Stimulated activated CD8-positive, alpha-beta memory T cell treated with anti-CD3 and anti-CD28 coated beads, Interleukin-4, amount 100 ng/mL, for 4 hours (primary cell): ENCODE results near the gene CCDC24.

Experiments used
- DNase-seq, 2 donors: peaks; one replicate each; pipeline ENCODE4 v3.0.0-alpha.2; 2020; ENCODE audit warnings: low read depth in 2 of 2, low spot score in 1 of 2

CCDC24 gene

GRCh38 chr1:43963006-43963405 lies 28.4 kb upstream of the CCDC24 start:
- no peak for DNase-seq

GRCh38 chr1:43963890-43964289 lies 27.5 kb upstream of the CCDC24 start:
- no peak for DNase-seq

- DNase-seq = no peak
Measured at GRCh38 chr1:43965316-43965715, 26.1 kb upstream of the CCDC24 start.

- no peak for DNase-seq
Measured at GRCh38 chr1:43968348-43968948, 23.0 kb upstream of the CCDC24 start.

- no peak for DNase-seq
Measured at GRCh38 chr1:43969416-43969745, 22.0 kb upstream of the CCDC24 start.

GRCh38 chr1:43969746-43970466 lies 21.5 kb upstream of the CCDC24 start, which contains the start of gene DPH2:
Gene DPH2, plus strand, starts transcription at chr1:43970010. Its CDS starts 166 bp downstream, at chr1:43970176.
- DNase-seq = peak; percentile 91 to 93

GRCh38 chr1:43970502-43970901 lies 20.9 kb upstream of the CCDC24 start:
- DNase-seq = no peak

GRCh38 chr1:43970911-43971310 lies 20.5 kb upstream of the CCDC24 start:
- DNase-seq = no peak

GRCh38 chr1:43971336-43971980 lies 19.9 kb upstream of the CCDC24 start:
- no peak for DNase-seq

GRCh38 chr1:43973981-43974442 lies 17.4 kb upstream of the CCDC24 start:
- DNase-seq = no peak

GRCh38 chr1:43974443-43975248 lies 16.8 kb upstream of the CCDC24 start, which contains the start of gene ATP6V0B:
Gene ATP6V0B, plus strand, starts transcription at chr1:43974960. Its CDS starts 81 bp downstream, at chr1:43975041.
- DNase-seq = peak; percentile 87 to 91

- DNase-seq = no peak
Measured at GRCh38 chr1:43975249-43975961, 16.0 kb upstream of the CCDC24 start.

GRCh38 chr1:43976045-43976444 lies 15.4 kb upstream of the CCDC24 start:
- DNase-seq = no peak

GRCh38 chr1:43976890-43977289 lies 14.5 kb upstream of the CCDC24 start:
- no peak for DNase-seq

- DNase-seq = no peak
Measured at GRCh38 chr1:43977376-43978263, 13.8 kb upstream of the CCDC24 start.

GRCh38 chr1:43978264-43978550 lies 13.2 kb upstream of the CCDC24 start:
- no peak for DNase-seq

GRCh38 chr1:43978551-43979260 lies 12.7 kb upstream of the CCDC24 start, which contains the start of gene B4GALT2:
Gene B4GALT2, plus strand, starts transcription at chr1:43979210. Its CDS starts 1,951 bp downstream, at chr1:43981161.
- DNase-seq = no peak

GRCh38 chr1:43979261-43979527 lies 12.2 kb upstream of the CCDC24 start:
- no peak for DNase-seq

GRCh38 chr1:43979528-43980254 lies 11.7 kb upstream of the CCDC24 start:
- DNase-seq = no peak
